ENCODE results near the gene TEN1. TPM values are rescaled to one million over a fixed set of nuclear protein-coding genes. Genes with fewer than 3 reads are reported as not detected.

Gene TEN1
- total and polyA plus RNA-seq, 2 of the 13 experiments (the other 11 are each of a cell fraction or from before 2014, with no cell fraction given): 18.0 to 21.3 TPM

- TF ChIP-seq JARID2 (CRISPR knock-in tag; IDR thresholded peaks at IDR 0.05; ENCODE audit: insufficient replicate concordance) (no peak), ZSCAN21 (CRISPR knock-in tag; IDR thresholded peaks at IDR 0.05; ENCODE audit: borderline replicate concordance) (no peak), KDM6A (CRISPR knock-in tag; IDR thresholded peaks at IDR 0.05; ENCODE audit: low read depth) (no peak), RAD51 (IDR thresholded peaks at IDR 0.05; ENCODE audit: borderline replicate concordance) (no peak), ELF3 (CRISPR knock-in tag; IDR thresholded peaks at IDR 0.05) (peak; percentile 25), MXI1 (IDR thresholded peaks at IDR 0.05; ENCODE audit: borderline replicate concordance, low read depth, low read length) (0 out of 3 replicates have a peak, but pooled peaks have one; percentile 25), FOXJ3 (CRISPR knock-in tag; IDR thresholded peaks at IDR 0.05; ENCODE audit: borderline replicate concordance) (no peak), ZNF3 (CRISPR knock-in tag; IDR thresholded peaks at IDR 0.05) (no peak), ZNF564 (CRISPR knock-in tag; IDR thresholded peaks at IDR 0.05) (no peak), ZNF839 (CRISPR knock-in tag; IDR thresholded peaks at IDR 0.05; ENCODE audit: borderline replicate concordance) (no peak), TFDP2 (CRISPR knock-in tag; IDR thresholded peaks at IDR 0.05) (peak; percentile 66; the same call in 1 of the 2 replicates), ZNF557 (CRISPR knock-in tag; IDR thresholded peaks at IDR 0.05) (no peak), SNAPC2 (CRISPR knock-in tag; IDR thresholded peaks at IDR 0.05) (no peak), ZNF451 (CRISPR knock-in tag; IDR thresholded peaks at IDR 0.05) (0 out of 2 replicates have a peak, but pooled peaks have one; percentile 27), HNRNPLL (IDR thresholded peaks at IDR 0.05; ENCODE audit: low read depth, low read length, poor library complexity, severe bottlenecking) (no peak), CHCHD3 (CRISPR knock-in tag; IDR thresholded peaks at IDR 0.05) (no peak), KLF16 (CRISPR knock-in tag; IDR thresholded peaks at IDR 0.05) (peak in 1 of 2 experiments; percentile 14; a peak in 1 of 4 replicates), NFKBIZ (CRISPR knock-in tag; IDR thresholded peaks at IDR 0.05) (no peak), SNAI1 (CRISPR knock-in tag; IDR thresholded peaks at IDR 0.05; ENCODE audit: borderline replicate concordance) (no peak), ZNF574 (CRISPR knock-in tag; IDR thresholded peaks at IDR 0.05) (no peak; the same call in 1 of the 2 replicates), CBX5 (CRISPR knock-in tag; IDR thresholded peaks at IDR 0.05; ENCODE audit: borderline replicate concordance) (no peak; the same call in 1 of the 2 replicates), MYC (CRISPR knock-in tag; IDR thresholded peaks at IDR 0.05; ENCODE audit: borderline replicate concordance) (peak; percentile 60; the same call in 1 of the 2 replicates), PITX1 (CRISPR knock-in tag; IDR thresholded peaks at IDR 0.05) (no peak; the same call in 1 of the 2 replicates), MLLT10 (CRISPR knock-in tag; IDR thresholded peaks at IDR 0.05) (no peak), ZNF879 (CRISPR knock-in tag; IDR thresholded peaks at IDR 0.05) (0 out of 2 replicates have a peak, but pooled peaks have one; percentile 43), KAT8 (CRISPR knock-in tag; IDR thresholded peaks at IDR 0.05) (0 out of 2 replicates have a peak, but pooled peaks have one; percentile 32), ZNF441 (CRISPR knock-in tag; IDR thresholded peaks at IDR 0.05; ENCODE audit: borderline replicate concordance) (peak; percentile 57), ZNF558 (CRISPR knock-in tag; IDR thresholded peaks at IDR 0.05; ENCODE audit: borderline replicate concordance) (no peak), YEATS4 (CRISPR knock-in tag; IDR thresholded peaks at IDR 0.05; ENCODE audit: borderline replicate concordance) (peak; percentile 48; the same call in 1 of the 2 replicates)
Observed at GRCh38 chr17:76032073-76032779, 53.2 kb downstream of the TEN1 start (continued).

Measured in HepG2 (cell line).